Measurements from ENCODE around the gene ZC3H11A.
"Not testable (repeated sequence)": the region's sequence is repeated elsewhere in the genome, so short reads cannot be mapped to it uniquely, and the experiment has no call there.

The ZC3H11A gene

GRCh38 chr1:203826175-203826574, 30.8 kb downstream of the ZC3H11A start:
- Histone ChIP-seq H4K8ac (ENCODE audit: low read depth, low read length) (no peak overlapping the region), H2AFZ (ENCODE audit: low read length) (no peak overlapping the region), H3K14ac (ENCODE audit: low read length) (no peak overlapping the region), H3K27ac (replicated peaks; ENCODE audit: low read length) (no peak overlapping the region), H2BK12ac (ENCODE audit: low read length) (no peak overlapping the region), H2AK5ac (ENCODE audit: low read depth, low read length) (no peak overlapping the region), H3K4me3 (ENCODE audit: low read length in 2 of 2) (no peak overlapping the region), H2BK15ac (ENCODE audit: low read length) (no peak overlapping the region), H3K36me3 (replicated peaks in 1 of 2; ENCODE audit: control insufficient read depth in 2 of 2, insufficient read depth in 2 of 2, low read length in 2 of 2) (peaks cover 22 to 95% of the 10 kb centered on the region in 2 donors), H3K4ac (ENCODE audit: low read length) (no peak overlapping the region), H3K79me1 (ENCODE audit: low read depth, low read length) (peaks cover 8% of the 10 kb centered on the region), H2BK120ac (ENCODE audit: low read depth, low read length) (no peak overlapping the region), H3K9me3 (replicated peaks in 1 of 2; ENCODE audit: control insufficient read depth in 2 of 2, insufficient read depth in 1 of 2, low read depth in 1 of 2, low read length in 2 of 2) (peaks cover 0 to 3% of the 10 kb centered on the region in 2 donors), H3K23ac (ENCODE audit: low read depth, low read length, poor library complexity) (no peak overlapping the region), H2BK5ac (ENCODE audit: low read length) (no peak overlapping the region), H3K18ac (ENCODE audit: low read length) (no peak overlapping the region), H4K91ac (ENCODE audit: low read depth, low read length, poor library complexity) (no peak overlapping the region), H3K9ac (ENCODE audit: low read depth, low read length, poor library complexity) (no peak overlapping the region), H3K4me1 (ENCODE audit: control insufficient read depth in 2 of 2, insufficient read depth in 1 of 2, low read depth in 1 of 2, low read length in 2 of 2) (no peaks in the 10 kb centered on the region), H3K4me2 (ENCODE audit: insufficient read depth, low read length, poor library complexity, severe bottlenecking) (no peak overlapping the region), H3K27me3 (ENCODE audit: control insufficient read depth in 3 of 3, insufficient read depth in 3 of 3, low read depth in 1 of 3, low read length in 3 of 3) (no peaks in the 10 kb centered on the region)
- WGBS, 2 donors (ENCODE audit: extremely low coverage in 2 of 2, insufficient read length in 2 of 2, insufficient replicate concordance in 1 of 2) = no CpG with 5 or more reads among the region's 2 CpGs
- DNase-seq (ENCODE audit: low spot score) = no peak

- Histone ChIP-seq H3K23ac (ENCODE audit: low read depth, low read length, poor library complexity) (no peak overlapping the region), H2AFZ (ENCODE audit: low read length) (no peak overlapping the region), H3K79me1 (ENCODE audit: low read depth, low read length) (peaks cover 5% of the 10 kb centered on the region), H2BK15ac (ENCODE audit: low read length) (no peak overlapping the region), H2BK120ac (ENCODE audit: low read depth, low read length) (no peak overlapping the region), H2BK5ac (ENCODE audit: low read length) (no peak overlapping the region), H3K14ac (ENCODE audit: low read length) (no peak overlapping the region), H2AK5ac (ENCODE audit: low read depth, low read length) (no peak overlapping the region), H3K9me3 (replicated peaks in 1 of 2; ENCODE audit: control insufficient read depth in 2 of 2, insufficient read depth in 1 of 2, low read depth in 1 of 2, low read length in 2 of 2) (no peaks in the 10 kb centered on the region), H3K4ac (ENCODE audit: low read length) (no peak overlapping the region), H4K91ac (ENCODE audit: low read depth, low read length, poor library complexity) (no peak overlapping the region), H3K36me3 (replicated peaks in 1 of 2; ENCODE audit: control insufficient read depth in 2 of 2, insufficient read depth in 2 of 2, low read length in 2 of 2) (peaks cover 15 to 94% of the 10 kb centered on the region in 2 donors), H3K27me3 (ENCODE audit: control insufficient read depth in 3 of 3, insufficient read depth in 3 of 3, low read depth in 1 of 3, low read length in 3 of 3) (no peaks in the 10 kb centered on the region), H4K8ac (ENCODE audit: low read depth, low read length) (no peak overlapping the region), H3K4me3 (ENCODE audit: low read length in 2 of 2) (no peak overlapping the region), H3K4me1 (ENCODE audit: control insufficient read depth in 2 of 2, insufficient read depth in 1 of 2, low read depth in 1 of 2, low read length in 2 of 2) (no peaks in the 10 kb centered on the region), H3K9ac (ENCODE audit: low read depth, low read length, poor library complexity) (no peak overlapping the region), H2BK12ac (ENCODE audit: low read length) (no peak overlapping the region), H3K27ac (replicated peaks; ENCODE audit: low read length) (no peak overlapping the region), H3K18ac (ENCODE audit: low read length) (no peak overlapping the region), H3K4me2 (ENCODE audit: insufficient read depth, low read length, poor library complexity, severe bottlenecking) (no peak overlapping the region)
- no peak for DNase-seq (ENCODE audit: low spot score)
- whole genome bisulfite sequencing, 2 donors (ENCODE audit: extremely low coverage in 2 of 2, insufficient read length in 2 of 2, insufficient replicate concordance in 1 of 2) = no CpG with 5 or more reads among the region's 5 CpGs
These were observed 32.6 kb downstream of the ZC3H11A start for GRCh38 chr1:203828002-203828401.

GRCh38 chr1:203828503-203828902, 33.1 kb downstream of the ZC3H11A start:
- Histone ChIP-seq H2AFZ (ENCODE audit: low read length) (no peak overlapping the region), H3K9me3 (replicated peaks in 1 of 2; ENCODE audit: control insufficient read depth in 2 of 2, insufficient read depth in 1 of 2, low read depth in 1 of 2, low read length in 2 of 2) (no peaks in the 10 kb centered on the region), H2BK12ac (ENCODE audit: low read length) (no peak overlapping the region), H3K9ac (ENCODE audit: low read depth, low read length, poor library complexity) (no peak overlapping the region), H2BK120ac (ENCODE audit: low read depth, low read length) (no peak overlapping the region), H3K27me3 (ENCODE audit: control insufficient read depth in 3 of 3, insufficient read depth in 3 of 3, low read depth in 1 of 3, low read length in 3 of 3) (no peaks in the 10 kb centered on the region), H3K4ac (ENCODE audit: low read length) (no peak overlapping the region), H3K14ac (ENCODE audit: low read length) (no peak overlapping the region), H3K27ac (replicated peaks; ENCODE audit: low read length) (no peak overlapping the region), H3K4me2 (ENCODE audit: insufficient read depth, low read length, poor library complexity, severe bottlenecking) (no peak overlapping the region), H2BK15ac (ENCODE audit: low read length) (no peak overlapping the region), H3K18ac (ENCODE audit: low read length) (no peak overlapping the region), H3K4me1 (ENCODE audit: control insufficient read depth in 2 of 2, insufficient read depth in 1 of 2, low read depth in 1 of 2, low read length in 2 of 2) (no peaks in the 10 kb centered on the region), H3K4me3 (ENCODE audit: low read length in 2 of 2) (no peak overlapping the region), H2BK5ac (ENCODE audit: low read length) (no peak overlapping the region), H3K79me1 (ENCODE audit: low read depth, low read length) (peaks cover 3% of the 10 kb centered on the region), H2AK5ac (ENCODE audit: low read depth, low read length) (no peak overlapping the region), H4K8ac (ENCODE audit: low read depth, low read length) (no peak overlapping the region), H3K23ac (ENCODE audit: low read depth, low read length, poor library complexity) (no peak overlapping the region), H3K36me3 (replicated peaks in 1 of 2; ENCODE audit: control insufficient read depth in 2 of 2, insufficient read depth in 2 of 2, low read length in 2 of 2) (peaks cover 11 to 92% of the 10 kb centered on the region in 2 donors), H4K91ac (ENCODE audit: low read depth, low read length, poor library complexity) (no peak overlapping the region)
- no CpG with 5 or more reads among the region's 1 CpG for WGBS, 2 donors (ENCODE audit: extremely low coverage in 2 of 2, insufficient read length in 2 of 2, insufficient replicate concordance in 1 of 2)
- DNase-seq (ENCODE audit: low spot score) = no peak

GRCh38 chr1:203829247-203829646, 33.8 kb downstream of the ZC3H11A start:
- peaks cover 11 to 92% of the 10 kb centered on the region in 2 donors for H3K36me3 ChIP-seq (replicated peaks in 1 of 2; ENCODE audit: control insufficient read depth in 2 of 2, insufficient read depth in 2 of 2, low read length in 2 of 2)
- H2AFZ ChIP-seq (ENCODE audit: low read length); H2BK5ac ChIP-seq (ENCODE audit: low read length); DNase-seq (ENCODE audit: low spot score); H2BK120ac ChIP-seq (ENCODE audit: low read depth, low read length); H2BK12ac ChIP-seq (ENCODE audit: low read length); H2BK15ac ChIP-seq (ENCODE audit: low read length); H3K14ac ChIP-seq (ENCODE audit: low read length); H3K9ac ChIP-seq (ENCODE audit: low read depth, low read length, poor library complexity); H3K4me3 ChIP-seq (ENCODE audit: low read length in 2 of 2); H3K79me1 ChIP-seq (ENCODE audit: low read depth, low read length); H3K4ac ChIP-seq (ENCODE audit: low read length); H4K91ac ChIP-seq (ENCODE audit: low read depth, low read length, poor library complexity); H3K4me1 ChIP-seq (ENCODE audit: control insufficient read depth in 2 of 2, insufficient read depth in 1 of 2, low read depth in 1 of 2, low read length in 2 of 2); H4K8ac ChIP-seq (ENCODE audit: low read depth, low read length); H3K4me2 ChIP-seq (ENCODE audit: insufficient read depth, low read length, poor library complexity, severe bottlenecking); H3K9me3 ChIP-seq (replicated peaks in 1 of 2; ENCODE audit: control insufficient read depth in 2 of 2, insufficient read depth in 1 of 2, low read depth in 1 of 2, low read length in 2 of 2); H3K27me3 ChIP-seq (ENCODE audit: control insufficient read depth in 3 of 3, insufficient read depth in 3 of 3, low read depth in 1 of 3, low read length in 3 of 3); H3K23ac ChIP-seq (ENCODE audit: low read depth, low read length, poor library complexity); H3K27ac ChIP-seq (replicated peaks; ENCODE audit: low read length); H2AK5ac ChIP-seq (ENCODE audit: low read depth, low read length); H3K18ac ChIP-seq (ENCODE audit: low read length): not testable (repeated sequence)
- no CpG with 5 or more reads among the region's 5 CpGs for WGBS, 2 donors (ENCODE audit: extremely low coverage in 2 of 2, insufficient read length in 2 of 2, insufficient replicate concordance in 1 of 2)
